GM19455 (cell line): ENCODE measurements around the gene RAD9B.
"Not testable (repeated sequence)": the region's sequence is repeated elsewhere in the genome, so short reads cannot be mapped to it uniquely, and the experiment has no call there.

Source experiments
- ATAC-seq: cut with Tn5 transposase; IDR thresholded peaks from one replicate; pipeline ENCODE4 v1.9.1; 2021; ENCODE audit not compliant: unreplicated experiment

The RAD9B gene

GRCh38 chr12:110501752-110502738, at the start of gene RAD9B, which contains the start of gene VPS29:
TSS of gene RAD9B (plus strand) at chr12:110502331. CDS start at chr12:110502338, 7 bp downstream.
TSS of gene VPS29 (minus strand) at chr12:110502111. CDS start at chr12:110502051, 60 bp downstream.
- peak; percentile 93 for ATAC-seq

GRCh38 chr12:110453569-110454296, 48.4 kb upstream of the RAD9B start:
- ATAC-seq, result no peak

- no peak for ATAC-seq
These were observed 43.4 kb upstream of the RAD9B start for GRCh38 chr12:110458756-110459155.

GRCh38 chr12:110461189-110461588, 40.9 kb upstream of the RAD9B start:
- not testable (repeated sequence) for ATAC-seq

GRCh38 chr12:110465024-110465423, 37.1 kb upstream of the RAD9B start:
- ATAC-seq, result no peak

GRCh38 chr12:110465765-110466164, 36.4 kb upstream of the RAD9B start:
- not testable (repeated sequence) for ATAC-seq

- no peak for ATAC-seq
These were observed 35.3 kb upstream of the RAD9B start for GRCh38 chr12:110466791-110467190.

GRCh38 chr12:110467847-110468213, 34.3 kb upstream of the RAD9B start:
- no peak for ATAC-seq

GRCh38 chr12:110468214-110469048, 33.7 kb upstream of the RAD9B start, which contains the start of the genes FAM216A and GPN3:
TSS of gene FAM216A (plus strand) at chr12:110468845. CDS start at chr12:110468876, 31 bp downstream.
TSS of gene GPN3 (minus strand) at chr12:110468257. CDS start at chr12:110468203, 54 bp downstream.
- peak; percentile 69 for ATAC-seq

GRCh38 chr12:110475426-110475825, 26.7 kb upstream of the RAD9B start:
- no peak for ATAC-seq

GRCh38 chr12:110498984-110499706, 3.0 kb upstream of the RAD9B start:
- no peak for ATAC-seq

GRCh38 chr12:110501399-110501751, 756 bp upstream of the RAD9B start:
- ATAC-seq, result peak; percentile 14

GRCh38 chr12:110503432-110503831, 1.3 kb downstream of the RAD9B start:
- no peak for ATAC-seq

GRCh38 chr12:110505332-110505731, 3.2 kb downstream of the RAD9B start:
- no peak for ATAC-seq

- ATAC-seq, result no peak
These were observed 6.0 kb downstream of the RAD9B start for GRCh38 chr12:110508071-110508586.

- ATAC-seq, result no peak
These were observed 11.7 kb downstream of the RAD9B start for GRCh38 chr12:110513842-110514241.

- ATAC-seq, result no peak
These were observed 12.2 kb downstream of the RAD9B start for GRCh38 chr12:110514363-110514762.

- no peak for ATAC-seq
These were observed 14.9 kb downstream of the RAD9B start for GRCh38 chr12:110516995-110517394.

- not testable (repeated sequence) for ATAC-seq
These were observed 15.9 kb downstream of the RAD9B start for GRCh38 chr12:110518014-110518413.
